ENCODE data around the gene LTBP3.

Gene LTBP3

GRCh38 chr11:65576867-65577755, 19.0 kb upstream of the LTBP3 start:
- H3K4me2 ChIP-seq (ENCODE audit: low read length): no peak overlapping the region
- no peak overlapping the region for H3K27ac ChIP-seq (ENCODE audit: low read depth, low read length)
- DNase-seq: peak; percentile 81 to 84
- H3K79me1 ChIP-seq (ENCODE audit: low read length): peaks cover 14% of the 10 kb centered on the region
- H4K12ac ChIP-seq (ENCODE audit: low read depth, low read length): no peak overlapping the region
- no peaks in the 10 kb centered on the region for H3K9me3 ChIP-seq (ENCODE audit: insufficient read depth, low read depth, low read length)
- no CpG with 5 or more reads among the region's 18 CpGs for WGBS (ENCODE audit: extremely low coverage, insufficient coverage, insufficient read length)
- H3K27me3 ChIP-seq (ENCODE audit: insufficient read depth, low read length): no peaks in the 10 kb centered on the region
- H3K9ac ChIP-seq (ENCODE audit: low read length): no peak overlapping the region
- no peak overlapping the region for H4K8ac ChIP-seq (ENCODE audit: low read depth, low read length)
- H3K4me3 ChIP-seq (ENCODE audit: low read depth, low read length): no peak overlapping the region
- H2AFZ ChIP-seq (ENCODE audit: insufficient read depth, low read length, poor library complexity): no peak overlapping the region
- H3K14ac ChIP-seq (ENCODE audit: low read length): no peak overlapping the region
- peaks cover 24 to 31% of the 10 kb centered on the region in 2 experiments for H3K4me1 ChIP-seq (ENCODE audit: control insufficient read depth in 1 of 2, insufficient read depth in 2 of 2, low read length in 2 of 2)
- H3K4ac ChIP-seq (ENCODE audit: low read depth, low read length): no peak overlapping the region
- H2BK120ac ChIP-seq (ENCODE audit: insufficient read depth, low read length, poor library complexity): no peak overlapping the region
- H3K36me3 ChIP-seq (ENCODE audit: control insufficient read depth in 1 of 2, insufficient read depth in 2 of 2, low read length in 2 of 2): peaks cover 25 to 31% of the 10 kb centered on the region in 2 experiments
- no peak overlapping the region for H3K23ac ChIP-seq (ENCODE audit: low read length)
- H3K18ac ChIP-seq (ENCODE audit: low read length): peak overlapping the region; percentile 30
- no peak overlapping the region for H2BK5ac ChIP-seq (ENCODE audit: low read depth, low read length, poor library complexity)
- no peak overlapping the region for H4K91ac ChIP-seq (ENCODE audit: low read depth, low read length)
- H3K79me2 ChIP-seq (ENCODE audit: control insufficient read depth, insufficient read depth, low read length, poor library complexity): peaks cover 10% of the 10 kb centered on the region
- H2BK12ac ChIP-seq (ENCODE audit: low read length): no peak overlapping the region
- H2AK5ac ChIP-seq (ENCODE audit: low read length): no peak overlapping the region

GRCh38 chr11:65576232-65576866, 18.2 kb upstream of the LTBP3 start:
- H3K27me3 ChIP-seq (ENCODE audit: insufficient read depth, low read length): no peaks in the 10 kb centered on the region
- H3K4me3 ChIP-seq (ENCODE audit: low read depth, low read length): peak overlapping the region; percentile 72
- peak overlapping the region; percentile 61 for H2AK5ac ChIP-seq (ENCODE audit: low read length)
- peak overlapping the region; percentile 90 for H3K14ac ChIP-seq (ENCODE audit: low read length)
- peak overlapping the region; percentile 71 for H3K4me2 ChIP-seq (ENCODE audit: low read length)
- peaks cover 16% of the 10 kb centered on the region for H3K79me1 ChIP-seq (ENCODE audit: low read length)
- peak overlapping the region; percentile 71 for H3K4ac ChIP-seq (ENCODE audit: low read depth, low read length)
- peaks cover 23% of the 10 kb centered on the region in 2 experiments for H3K36me3 ChIP-seq (ENCODE audit: control insufficient read depth in 1 of 2, insufficient read depth in 2 of 2, low read length in 2 of 2)
- peak overlapping the region; percentile 56 for H2AFZ ChIP-seq (ENCODE audit: insufficient read depth, low read length, poor library complexity)
- H3K18ac ChIP-seq (ENCODE audit: low read length): peak overlapping the region; percentile 78
- H3K9ac ChIP-seq (ENCODE audit: low read length): no peak overlapping the region
- peaks cover 32 to 34% of the 10 kb centered on the region in 2 experiments for H3K4me1 ChIP-seq (ENCODE audit: control insufficient read depth in 1 of 2, insufficient read depth in 2 of 2, low read length in 2 of 2)
- peak overlapping the region; percentile 77 for H4K91ac ChIP-seq (ENCODE audit: low read depth, low read length)
- H4K12ac ChIP-seq (ENCODE audit: low read depth, low read length): peak overlapping the region; percentile 91
- no peak for DNase-seq
- WGBS (ENCODE audit: extremely low coverage, insufficient coverage, insufficient read length): no CpG with 5 or more reads among the region's 26 CpGs
- H2BK12ac ChIP-seq (ENCODE audit: low read length): peak overlapping the region; percentile 8
- H4K8ac ChIP-seq (ENCODE audit: low read depth, low read length): peak overlapping the region; percentile 79
- H3K27ac ChIP-seq (ENCODE audit: low read depth, low read length): no peak overlapping the region
- no peak overlapping the region for H2BK5ac ChIP-seq (ENCODE audit: low read depth, low read length, poor library complexity)
- peaks cover 10% of the 10 kb centered on the region for H3K79me2 ChIP-seq (ENCODE audit: control insufficient read depth, insufficient read depth, low read length, poor library complexity)
- H3K9me3 ChIP-seq (ENCODE audit: insufficient read depth, low read depth, low read length): no peaks in the 10 kb centered on the region
- H2BK120ac ChIP-seq (ENCODE audit: insufficient read depth, low read length, poor library complexity): peak overlapping the region; percentile 39
- H3K23ac ChIP-seq (ENCODE audit: low read length): no peak overlapping the region

GRCh38 chr11:65575568-65576231, 17.5 kb upstream of the LTBP3 start, which contains the start of gene EHBP1L1:
TSS of gene EHBP1L1 (plus strand) at chr11:65576053. CDS start at chr11:65576303, 250 bp downstream.
- Histone ChIP-seq H2AK5ac (ENCODE audit: low read length) (peak within 1 kb of the TSS; percentile 71), H3K79me2 (ENCODE audit: control insufficient read depth, insufficient read depth, low read length, poor library complexity) (peaks cover 10% of the 10 kb centered on the region), H3K4me3 (ENCODE audit: low read depth, low read length) (peak within 1 kb of the TSS; percentile 72), H2BK12ac (ENCODE audit: low read length) (peak within 1 kb of the TSS; percentile 44), H4K8ac (ENCODE audit: low read depth, low read length) (peak within 1 kb of the TSS; percentile 79), H3K36me3 (ENCODE audit: control insufficient read depth in 1 of 2, insufficient read depth in 2 of 2, low read length in 2 of 2) (peaks cover 21 to 24% of the 10 kb centered on the region in 2 experiments), H2AFZ (ENCODE audit: insufficient read depth, low read length, poor library complexity) (peak within 1 kb of the TSS; percentile 56), H3K9ac (ENCODE audit: low read length) (peak within 1 kb of the TSS; percentile 14), H3K79me1 (ENCODE audit: low read length) (peaks cover 16% of the 10 kb centered on the region), H3K27ac (ENCODE audit: low read depth, low read length) (no peak within 1 kb of the TSS), H4K12ac (ENCODE audit: low read depth, low read length) (peak within 1 kb of the TSS; percentile 91), H3K27me3 (ENCODE audit: insufficient read depth, low read length) (no peaks in the 10 kb centered on the region), H2BK120ac (ENCODE audit: insufficient read depth, low read length, poor library complexity) (peak within 1 kb of the TSS; percentile 58), H3K9me3 (ENCODE audit: insufficient read depth, low read depth, low read length) (no peaks in the 10 kb centered on the region), H3K14ac (ENCODE audit: low read length) (peak within 1 kb of the TSS; percentile 90), H3K4me2 (ENCODE audit: low read length) (peak within 1 kb of the TSS; percentile 71), H3K4me1 (ENCODE audit: control insufficient read depth in 1 of 2, insufficient read depth in 2 of 2, low read length in 2 of 2) (peaks cover 37 to 40% of the 10 kb centered on the region in 2 experiments), H4K91ac (ENCODE audit: low read depth, low read length) (peak within 1 kb of the TSS; percentile 77), H3K18ac (ENCODE audit: low read length) (peak within 1 kb of the TSS; percentile 78), H3K4ac (ENCODE audit: low read depth, low read length) (peak within 1 kb of the TSS; percentile 71), H3K23ac (ENCODE audit: low read length) (no peak within 1 kb of the TSS), H2BK5ac (ENCODE audit: low read depth, low read length, poor library complexity) (peak within 1 kb of the TSS; percentile 2)
- DNase-seq: peak in 1 of 2 donors; percentile 53
- WGBS (ENCODE audit: extremely low coverage, insufficient coverage, insufficient read length): no CpG with 5 or more reads among the region's 69 CpGs

All from trophoblast cell (in vitro differentiated cells and primary cell).